Measurements from ENCODE around the gene GPI. TPM values are rescaled to one million over a fixed set of nuclear protein-coding genes. Genes with fewer than 3 reads are reported as not detected.

GPI gene
- total and polyA plus RNA-seq, 2 donors (not counting 3 experiments of a cell fraction or from before 2014, with no cell fraction given), result 131 to 273 TPM

- Histone ChIP-seq H3K9me3 (replicated peaks; ENCODE audit: control insufficient read depth, insufficient read depth, low read length) (no peaks in the 10 kb centered on the region), H3K4me1 (ENCODE audit: control insufficient read depth, extremely low read depth, insufficient read depth, low read length) (peaks cover 14% of the 10 kb centered on the region), H3K9ac (replicated peaks; ENCODE audit: extremely low read depth, insufficient read depth, low read length) (peak overlapping the region; percentile 32), H3K4me3 (replicated peaks in 1 of 3; ENCODE audit: insufficient read depth in 1 of 3, low read depth in 1 of 3, low read length in 3 of 3) (peak overlapping the region in 2 of 3 experiments; percentile 14 to 35), H3K27ac (ENCODE audit: insufficient read depth, low read depth, low read length) (peak overlapping the region; percentile 18), H3K36me3 (ENCODE audit: control insufficient read depth in 2 of 2, extremely low read depth in 1 of 2, insufficient read depth in 2 of 2, low read length in 2 of 2) (peaks cover 0 to 5% of the 10 kb centered on the region in 2 experiments), H4K20me1 (replicated peaks; ENCODE audit: control insufficient read depth, extremely low read depth, insufficient read depth, low read length) (no peaks in the 10 kb centered on the region), H3K4me2 (ENCODE audit: insufficient read depth, low read length) (peak overlapping the region; percentile 46), H3K27me3 (ENCODE audit: control insufficient read depth in 2 of 2, insufficient read depth in 2 of 2, low read length in 2 of 2) (no peaks in the 10 kb centered on the region), H3K79me2 (ENCODE audit: control insufficient read depth, insufficient read depth, low read length) (no peaks in the 10 kb centered on the region), H3K9me1 (replicated peaks; ENCODE audit: control insufficient read depth, extremely low read depth, insufficient read depth, low read length) (no peaks in the 10 kb centered on the region), H2AFZ (ENCODE audit: low read depth, low read length) (peak overlapping the region; percentile 35)
- peak; percentile 46 for FAIRE-seq
- TSS peak; percentile 30 for BruUV-seq (replicated peaks)
- no peak for DNase-seq (ENCODE audit: low read depth, low spot score)
- dilution Hi-C loops (cut with MboI; ENCODE audit: extremely low pct_ligation_motif_present, low sequenced_read_pairs) (no loop called here), intact Hi-C loops (cut with micrococcal nuclease) (no loop called here)
- ChIA-PET CTCF (interaction anchor here (0.6 to 2.0 kb wide), 5 partner anchors 13 to 127 kb away, joined by 3 to 9 read pairs (median 4); no protein-coding TSS in a partner anchor), POLR2A (no interaction called here)
- TF ChIP-seq MYC (IDR thresholded peaks at IDR 0.05; ENCODE audit: low read depth, low read length) (no peak), POLR2A (IDR thresholded peaks at IDR 0.05; ENCODE audit: low read depth, low read length) (no peak), FOS (IDR thresholded peaks at IDR 0.05; ENCODE audit: borderline replicate concordance, insufficient read depth, low read length) (no peak), POLR2AphosphoS5 (IDR thresholded peaks at IDR 0.05; ENCODE audit: insufficient read depth, low read depth, low read length) (no peak), JUN (IDR thresholded peaks at IDR 0.05; ENCODE audit: borderline replicate concordance, insufficient read depth, insufficient read length, low read depth) (no peak), GATA2 (IDR thresholded peaks at IDR 0.05; ENCODE audit: insufficient read depth, insufficient read length, low read depth, low read length) (no peak), EZH2 (IDR thresholded peaks at IDR 0.05; ENCODE audit: borderline replicate concordance, low read depth, low read length, severe bottlenecking) (no peak)
- TF ChIP-seq, protein P1, sequence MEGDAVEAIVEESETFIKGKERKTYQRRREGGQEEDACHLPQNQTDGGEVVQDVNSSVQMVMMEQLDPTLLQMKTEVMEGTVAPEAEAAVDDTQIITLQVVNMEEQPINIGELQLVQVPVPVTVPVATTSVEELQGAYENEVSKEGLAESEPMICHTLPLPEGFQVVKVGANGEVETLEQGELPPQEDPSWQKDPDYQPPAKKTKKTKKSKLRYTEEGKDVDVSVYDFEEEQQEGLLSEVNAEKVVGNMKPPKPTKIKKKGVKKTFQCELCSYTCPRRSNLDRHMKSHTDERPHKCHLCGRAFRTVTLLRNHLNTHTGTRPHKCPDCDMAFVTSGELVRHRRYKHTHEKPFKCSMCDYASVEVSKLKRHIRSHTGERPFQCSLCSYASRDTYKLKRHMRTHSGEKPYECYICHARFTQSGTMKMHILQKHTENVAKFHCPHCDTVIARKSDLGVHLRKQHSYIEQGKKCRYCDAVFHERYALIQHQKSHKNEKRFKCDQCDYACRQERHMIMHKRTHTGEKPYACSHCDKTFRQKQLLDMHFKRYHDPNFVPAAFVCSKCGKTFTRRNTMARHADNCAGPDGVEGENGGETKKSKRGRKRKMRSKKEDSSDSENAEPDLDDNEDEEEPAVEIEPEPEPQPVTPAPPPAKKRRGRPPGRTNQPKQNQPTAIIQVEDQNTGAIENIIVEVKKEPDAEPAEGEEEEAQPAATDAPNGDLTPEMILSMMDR (IDR thresholded peaks at IDR 0.05; ENCODE audit: extremely low read depth in 1 of 2, insufficient read depth in 1 of 2, low read depth in 1 of 2, low read length in 2 of 2), result no peak
- TF ChIP-seq, protein P2, sequence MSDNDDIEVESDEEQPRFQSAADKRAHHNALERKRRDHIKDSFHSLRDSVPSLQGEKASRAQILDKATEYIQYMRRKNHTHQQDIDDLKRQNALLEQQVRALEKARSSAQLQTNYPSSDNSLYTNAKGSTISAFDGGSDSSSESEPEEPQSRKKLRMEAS (IDR thresholded peaks at IDR 0.05; ENCODE audit: insufficient read depth, insufficient read length), result no peak
Observed at GRCh38 chr19:34359954-34360315, 5.1 kb upstream of the GPI start.
